NCI-H510A treated with DMSO at 0.1 percent for 48 hours (cell line): ENCODE data around the gene MTHFR.

ENCODE experiments used
- DNase-seq: peaks from one replicate; lab custom pipeline; 2025; lab: John Stamatoyannopoulos, UW

MTHFR gene

GRCh38 chr1:11805422-11806306 is at the start of gene MTHFR, which contains the start of gene CLCN6:
Gene MTHFR (minus strand): TSS chr1:11805964. CDS start chr1:11803116, 2,848 bp downstream.
Gene CLCN6 (plus strand): TSS chr1:11806191. CDS start chr1:11806263, 72 bp downstream.
- DNase-seq, result peak; percentile 99

DNA sequence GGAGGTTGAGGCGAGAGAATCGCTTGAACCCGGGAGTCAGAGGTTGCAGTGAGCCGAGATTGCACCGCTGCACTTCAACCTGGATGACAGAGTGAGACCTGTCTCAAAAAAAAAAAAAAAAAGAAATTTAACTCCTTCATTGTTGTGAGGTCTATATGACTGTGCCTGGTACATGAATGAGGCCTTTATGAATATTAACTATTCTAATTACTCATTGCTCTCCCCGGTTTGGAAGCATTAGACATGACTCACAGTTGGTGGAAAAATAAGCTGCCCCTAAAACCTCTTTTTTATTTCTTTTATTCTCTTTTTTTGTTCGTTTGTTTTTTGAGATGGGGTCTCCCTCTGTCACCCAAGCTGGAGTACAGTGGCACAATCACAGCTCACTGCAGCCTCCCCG is 49.7 kb upstream of the MTHFR start:
- no peak for DNase-seq

- no peak for DNase-seq
Measured at GRCh38 chr1:11854519-11854918, 48.8 kb upstream of the MTHFR start.

DNA sequence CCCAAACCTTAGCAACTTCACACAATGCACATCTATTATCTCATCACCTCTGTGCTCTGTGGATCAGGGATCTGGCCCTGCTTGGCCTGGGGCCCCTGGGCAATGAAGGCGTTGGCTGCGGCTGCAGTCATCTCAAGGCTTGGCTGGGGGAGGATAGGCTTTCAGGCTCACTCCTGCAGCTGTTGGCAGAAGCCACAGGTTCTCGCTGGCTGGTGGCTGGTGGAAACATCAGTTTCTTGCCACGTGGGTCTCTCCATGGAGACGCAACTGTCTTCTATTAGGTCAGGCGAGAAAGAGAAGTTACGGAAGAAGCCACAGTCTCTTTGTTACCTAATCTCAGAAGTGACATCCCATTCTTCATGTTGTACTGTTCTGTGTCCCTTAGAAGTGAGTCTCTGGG is 45.4 kb upstream of the MTHFR start:
- DNase-seq, result no peak

- DNase-seq, result no peak
Measured at GRCh38 chr1:11850156-11850555, 44.4 kb upstream of the MTHFR start.

GRCh38 chr1:11848373-11848700 is 42.6 kb upstream of the MTHFR start:
- no peak for DNase-seq

- DNase-seq, result peak; percentile 96
Measured at GRCh38 chr1:11847667-11848372, 42.1 kb upstream of the MTHFR start, which contains the start of gene NPPA. Gene NPPA (minus strand): TSS chr1:11847783. CDS start chr1:11847684, 99 bp downstream.

DNA sequence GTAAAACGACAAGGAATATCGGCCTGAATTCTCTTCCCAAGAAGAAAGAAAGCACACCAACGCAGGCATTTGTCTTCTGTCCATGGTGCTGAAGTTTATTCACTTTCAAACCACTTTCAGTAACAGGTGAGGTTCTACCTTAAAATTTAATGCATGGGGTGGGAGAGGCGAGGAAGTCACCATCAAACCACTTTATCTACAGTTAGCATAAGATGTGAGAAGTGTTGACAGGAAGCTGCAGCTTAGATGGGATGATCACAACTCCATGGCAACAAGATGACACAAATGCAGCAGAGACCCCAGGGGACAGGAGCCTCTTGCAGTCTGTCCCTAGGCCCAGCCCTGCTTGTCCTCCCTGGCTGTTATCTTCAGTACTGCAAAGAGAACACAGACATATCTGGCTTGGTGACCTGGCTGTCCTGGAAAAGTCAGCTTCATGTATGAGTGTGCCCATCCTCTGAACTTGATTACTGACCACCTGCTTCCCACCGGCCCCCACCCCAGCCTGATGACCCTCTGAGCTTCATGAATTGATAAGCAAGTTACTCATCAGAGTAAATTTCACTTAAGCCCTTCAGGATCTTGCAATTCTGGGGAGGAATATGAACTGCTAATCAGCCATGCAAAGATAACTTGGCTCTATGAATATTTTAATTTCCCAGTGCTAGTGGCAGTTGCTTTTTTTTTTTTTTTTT is 40.0 kb upstream of the MTHFR start:
- no peak for DNase-seq

DNA sequence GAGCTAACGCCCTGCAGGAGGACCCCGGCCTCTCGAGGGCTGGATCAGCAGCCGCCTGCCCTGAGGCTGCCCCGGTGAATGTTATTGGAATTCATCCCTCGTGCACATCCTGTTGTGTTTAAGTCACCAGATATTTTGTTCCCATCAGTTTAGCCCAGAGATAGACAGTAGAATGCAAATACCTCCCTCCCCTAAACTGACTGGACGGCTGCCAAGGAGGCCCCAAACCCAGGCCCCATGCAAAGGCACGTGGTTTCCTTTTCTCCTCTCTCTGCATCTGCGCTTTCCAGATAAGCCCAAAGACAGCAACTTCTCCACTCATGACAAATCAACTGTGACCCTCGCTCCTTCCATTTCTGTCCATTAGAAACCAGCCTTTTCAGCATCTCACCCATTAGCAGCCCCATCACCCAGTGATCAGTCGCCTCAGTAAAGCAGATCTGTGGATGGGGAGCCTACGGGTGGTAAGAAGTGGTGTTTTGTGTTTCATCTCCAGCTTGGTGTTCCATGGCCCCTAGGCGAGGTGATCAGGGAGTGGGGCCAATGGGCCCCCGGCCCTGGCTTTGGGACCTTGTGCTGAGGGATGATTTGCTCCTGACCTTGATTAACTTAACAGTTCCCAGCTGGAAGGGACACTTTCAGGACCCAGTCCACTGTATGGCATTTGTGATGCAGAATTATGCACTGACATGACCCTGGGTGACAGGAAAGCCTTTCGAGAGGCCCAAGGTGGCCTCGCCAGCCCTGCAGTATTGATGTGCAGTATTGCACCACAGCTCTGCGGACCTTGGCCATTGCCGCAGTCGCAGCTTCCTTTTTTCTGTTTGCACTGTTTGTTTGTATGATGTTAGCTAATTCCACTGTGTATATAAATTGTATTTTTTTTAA is 36.6 kb upstream of the MTHFR start:
- no peak for DNase-seq

- no peak for DNase-seq
Measured at GRCh38 chr1:11841245-11842153, 35.7 kb upstream of the MTHFR start.

DNA sequence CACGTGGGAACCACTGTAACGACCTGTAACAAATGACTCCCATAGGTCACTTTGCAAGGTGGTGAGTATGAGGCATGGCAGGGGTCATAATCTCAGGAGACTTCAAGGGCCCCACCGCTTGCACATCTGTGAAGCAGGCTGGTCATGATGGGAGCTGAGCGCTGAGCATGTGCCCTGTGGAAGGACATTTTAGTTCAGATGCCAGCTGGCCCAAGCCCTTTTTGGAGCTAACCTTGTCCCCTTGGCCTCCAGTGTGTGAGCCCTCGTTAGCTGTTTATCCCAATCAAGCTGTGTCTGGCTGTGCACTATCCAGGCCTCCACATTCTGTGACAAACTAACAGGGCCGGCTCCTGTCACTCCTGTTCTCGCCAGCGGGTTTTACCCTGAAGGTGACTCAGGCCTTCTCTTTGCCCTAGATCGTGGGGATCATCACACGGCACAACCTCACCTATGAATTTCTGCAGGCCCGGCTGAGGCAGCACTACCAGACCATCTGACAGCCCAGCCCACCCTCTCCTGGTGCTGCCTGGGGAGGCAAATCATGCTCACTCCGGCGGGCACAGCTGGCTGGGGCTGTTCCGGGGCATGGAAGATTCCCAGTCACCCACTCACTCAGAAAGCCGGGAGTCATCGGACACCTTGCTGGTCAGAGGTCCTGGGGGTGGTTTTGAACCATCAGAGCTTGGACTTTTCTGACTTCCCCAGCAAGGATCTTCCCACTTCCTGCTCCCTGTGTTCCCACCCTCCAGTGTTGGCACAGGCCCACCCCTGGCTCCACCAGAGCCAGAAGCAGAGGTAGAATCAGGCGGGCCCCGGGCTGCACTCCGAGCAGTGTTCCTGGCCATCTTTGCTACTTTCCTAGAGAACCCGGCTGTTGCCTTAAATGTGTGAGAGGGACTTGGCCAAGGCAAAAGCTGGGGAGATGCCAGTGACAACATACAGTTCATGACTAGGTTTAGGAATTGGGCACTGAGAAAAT is 34.3 kb upstream of the MTHFR start:
- DNase-seq, result no peak

GRCh38 chr1:11838349-11839272 is 32.8 kb upstream of the MTHFR start:
- peak; percentile 92 for DNase-seq

DNA sequence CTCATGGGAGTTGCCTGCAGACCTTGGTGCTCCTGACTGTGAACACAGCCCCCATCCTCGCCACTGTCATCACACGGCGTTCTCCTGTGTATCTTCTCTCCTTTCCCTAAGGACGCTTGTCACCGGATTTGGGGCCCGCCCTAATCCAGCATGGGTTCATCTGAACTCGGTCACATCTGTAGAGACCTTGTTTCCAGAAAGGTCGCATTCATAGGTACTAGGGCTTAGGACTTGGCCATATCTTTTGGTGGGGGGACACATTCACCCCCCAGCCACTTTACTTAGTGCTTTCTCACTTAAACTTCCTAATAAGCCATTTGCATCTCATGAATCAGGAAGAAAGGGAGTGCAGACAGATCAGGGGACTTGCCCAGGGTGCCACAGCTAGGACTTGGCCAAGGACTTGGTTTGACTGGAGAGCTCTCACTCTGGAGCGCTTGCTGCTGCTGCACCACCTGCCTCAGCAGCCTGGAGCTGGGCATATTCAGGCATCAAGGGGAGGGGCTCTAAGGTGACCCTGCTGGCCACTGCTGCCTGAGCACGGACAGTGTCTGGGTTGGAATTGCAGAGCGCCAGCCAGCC is 32.1 kb upstream of the MTHFR start:
- no peak for DNase-seq

- no peak for DNase-seq
Measured at GRCh38 chr1:11836955-11837766, 31.4 kb upstream of the MTHFR start.

- no peak for DNase-seq
Measured at GRCh38 chr1:11835441-11836225, 29.9 kb upstream of the MTHFR start.

GRCh38 chr1:11833900-11834299 is 28.1 kb upstream of the MTHFR start:
- no peak for DNase-seq
